Middle frontal gyrus (tissue), 1 donor: ENCODE results near the gene ATP6V1A.

Source experiments
- DNase-seq: peaks from one replicate; pipeline ENCODE4 v3.0.0-alpha.2; 2015; ENCODE audit warnings: low spot score; ENCODE audit errors: extremely low spot score

The ATP6V1A gene

GRCh38 chr3:113747283-113748046 lies 630 bp downstream of the ATP6V1A start:
- DNase-seq: no peak

DNA sequence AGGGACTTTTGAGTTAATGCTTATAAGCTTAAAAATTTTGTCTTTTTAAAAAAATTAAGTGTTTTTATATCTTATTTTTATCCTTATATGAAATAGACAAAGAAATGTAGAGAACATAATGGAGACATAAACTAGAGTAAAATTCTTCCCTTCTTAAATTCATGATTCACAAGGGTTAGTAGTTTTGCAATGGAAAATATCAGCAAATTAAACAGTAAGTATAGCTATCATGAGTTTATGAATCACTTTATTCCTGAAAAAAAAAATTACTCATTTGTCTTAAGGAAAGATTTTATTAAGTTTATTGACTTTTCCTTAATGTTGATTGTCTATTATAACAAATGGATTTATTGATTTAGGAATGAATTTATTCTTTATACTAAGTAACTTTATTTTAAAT lies 4.3 kb downstream of the ATP6V1A start:
- DNase-seq: no peak

DNA sequence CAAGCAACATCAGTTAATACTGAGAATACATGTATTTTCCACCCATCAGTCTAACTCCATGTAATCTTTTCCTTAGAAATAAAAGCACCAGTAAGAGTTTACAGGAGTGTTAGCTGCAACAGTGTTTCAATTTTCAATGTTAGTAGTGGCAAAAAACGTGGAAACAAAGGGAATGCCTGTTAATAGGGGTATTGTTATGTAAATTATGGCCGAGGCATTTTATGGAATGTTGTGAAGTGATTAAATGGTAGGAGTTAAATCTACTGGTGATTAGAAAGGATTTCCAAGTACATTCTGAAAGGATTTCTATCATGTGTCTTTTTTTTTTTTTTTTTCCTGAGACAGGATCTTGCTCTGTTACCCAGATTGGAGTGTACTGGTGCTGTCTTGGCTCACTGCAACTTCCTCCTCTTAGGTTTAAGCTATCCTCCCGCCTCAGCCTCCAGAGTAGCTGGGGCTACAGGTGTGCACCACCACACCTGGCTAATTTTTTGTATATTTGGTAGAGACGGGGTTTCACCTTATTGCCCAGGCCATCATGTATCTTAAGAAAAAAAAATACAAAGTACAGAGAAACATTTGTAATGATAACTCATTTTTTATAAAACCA lies 6.6 kb downstream of the ATP6V1A start:
- DNase-seq: no peak

DNA sequence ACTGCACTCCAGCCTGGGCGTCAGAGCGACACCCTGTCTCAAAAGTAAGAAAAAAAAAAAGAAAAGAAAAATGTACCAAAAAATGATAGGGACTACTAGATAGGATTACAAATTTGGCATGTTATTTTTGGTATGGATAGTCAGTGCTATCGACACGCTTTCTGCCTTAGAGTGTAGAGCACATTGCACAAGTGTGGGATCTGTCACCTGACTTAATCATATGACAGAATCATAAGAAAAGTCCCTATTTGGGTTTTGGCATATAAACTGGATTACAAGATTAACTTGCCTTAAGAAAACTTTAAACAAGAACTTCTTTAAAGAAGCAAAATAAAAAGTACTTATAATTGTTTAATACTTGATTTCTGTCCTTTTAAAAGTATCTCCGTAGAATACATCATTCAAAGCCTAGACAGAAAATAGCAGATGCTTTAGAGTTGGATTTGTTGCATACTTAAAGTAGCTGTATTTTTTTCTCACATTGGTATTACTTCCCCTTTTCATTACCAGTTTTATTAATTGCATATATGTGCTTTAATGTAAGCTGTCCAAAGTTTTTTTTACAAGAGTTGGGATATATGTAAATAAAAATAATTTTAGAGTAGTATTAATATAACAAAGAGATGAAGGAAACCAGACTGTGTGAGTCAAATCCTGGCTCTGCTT lies 7.8 kb downstream of the ATP6V1A start:
- no peak for DNase-seq

DNA sequence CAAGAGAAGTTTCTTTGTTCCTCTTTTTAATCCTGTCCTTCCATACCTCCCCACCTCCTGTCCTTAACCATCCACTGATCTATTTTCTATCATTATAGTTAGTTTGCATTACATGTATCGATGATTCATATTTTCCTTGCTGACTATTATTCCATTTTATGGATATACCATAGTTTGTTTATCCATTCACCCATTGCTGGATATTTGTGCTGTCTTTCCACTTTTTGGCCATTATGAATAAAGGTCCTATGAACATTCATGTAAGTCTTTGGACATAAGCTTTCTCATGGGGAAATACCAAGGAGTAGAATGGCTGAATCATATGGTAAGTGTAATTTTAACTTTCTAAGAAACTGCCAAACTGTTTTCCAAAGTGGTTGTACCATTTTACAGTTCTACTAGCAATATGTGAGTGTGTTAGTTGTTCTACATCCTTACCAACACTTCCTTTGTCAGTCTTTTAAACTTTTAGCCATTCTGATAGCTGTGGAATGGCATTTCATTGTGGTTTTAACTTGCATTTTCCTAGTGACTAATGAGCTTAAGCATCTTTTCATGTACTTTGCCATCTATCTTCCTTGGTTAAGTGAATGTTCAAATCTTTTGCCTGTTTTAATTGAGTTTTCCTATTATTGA lies 11.7 kb downstream of the ATP6V1A start:
- no peak for DNase-seq

GRCh38 chr3:113764698-113765097 lies 17.9 kb downstream of the ATP6V1A start:
- DNase-seq: no peak

DNA sequence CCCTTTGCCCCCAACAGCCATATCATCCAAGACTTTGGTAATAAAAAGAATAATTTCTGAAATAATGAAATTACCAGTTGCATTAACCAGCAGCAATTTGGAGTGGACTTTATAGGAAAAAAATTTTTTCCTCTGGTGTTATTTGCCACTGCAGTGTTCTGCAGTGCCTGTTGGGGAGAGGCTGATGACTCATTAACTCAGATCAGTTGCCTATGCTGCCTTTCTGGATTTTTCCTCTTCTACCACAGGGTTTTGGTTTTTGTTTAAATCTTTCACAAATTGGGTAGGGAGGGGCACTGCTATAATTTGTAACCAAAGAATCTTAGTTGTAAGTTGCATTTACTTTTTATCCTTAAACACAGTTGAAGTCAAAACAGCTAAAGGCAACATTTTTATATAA lies 22.7 kb downstream of the ATP6V1A start:
- DNase-seq: no peak

DNA sequence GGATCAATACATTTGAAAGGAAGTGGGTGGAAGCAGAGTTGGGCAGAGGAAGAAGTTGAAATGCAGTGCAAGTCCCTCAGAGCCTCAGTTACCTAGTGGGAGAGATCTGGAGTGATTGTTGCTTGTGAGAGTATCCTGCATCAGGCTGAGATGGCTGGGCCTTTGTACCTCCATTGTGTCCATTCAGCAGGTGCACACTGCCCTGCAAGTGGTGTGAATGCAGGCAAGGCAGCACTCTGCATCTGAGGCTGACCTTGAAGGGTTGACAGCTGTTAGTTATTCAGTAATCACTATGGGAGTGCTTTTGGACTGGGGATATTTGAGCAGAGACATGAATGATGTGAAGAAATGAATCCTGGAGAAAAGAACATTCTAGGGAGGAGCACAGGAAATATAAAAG lies 25.2 kb downstream of the ATP6V1A start:
- no peak for DNase-seq

- no peak for DNase-seq
These were observed 26.5 kb downstream of the ATP6V1A start for GRCh38 chr3:113773381-113773780.

DNA sequence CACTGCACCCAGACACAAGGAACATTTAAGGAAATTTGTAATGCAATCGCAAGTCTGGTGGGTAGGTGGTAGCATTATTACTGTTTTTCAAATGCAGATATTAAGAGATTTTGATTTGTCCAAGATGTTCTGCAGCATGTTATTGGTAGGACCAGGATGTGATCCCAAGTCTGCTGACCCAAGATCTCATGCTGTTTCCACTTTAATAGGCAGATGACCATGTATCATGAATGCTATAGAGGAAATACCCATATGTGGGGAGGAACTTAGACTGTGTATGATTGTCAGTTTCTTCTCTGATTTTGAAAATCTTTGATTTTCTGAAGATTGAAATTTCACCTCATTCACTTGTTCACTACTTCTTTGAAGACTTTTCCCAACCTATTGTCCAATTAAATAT lies 28.7 kb downstream of the ATP6V1A start:
- DNase-seq: no peak

- no peak for DNase-seq
These were observed 29.7 kb downstream of the ATP6V1A start for GRCh38 chr3:113776564-113776963.

DNA sequence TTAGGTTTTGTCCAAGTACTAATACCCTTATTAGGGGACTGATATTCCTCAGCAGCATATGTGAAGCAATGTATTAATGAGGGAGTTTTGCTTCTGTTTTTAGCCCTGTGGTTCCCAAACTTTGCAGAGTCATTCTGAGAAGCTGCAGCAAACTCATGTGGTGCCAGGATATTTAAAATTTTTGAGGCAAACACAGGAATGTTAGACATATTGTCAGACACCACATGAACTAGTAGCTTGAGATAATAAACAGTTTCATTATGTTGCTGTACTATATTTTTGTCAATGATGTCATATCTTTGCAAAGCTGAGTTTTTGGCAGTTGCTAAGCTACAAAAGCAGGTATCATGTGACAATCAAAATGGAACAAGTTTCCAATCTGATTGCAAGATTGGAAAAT lies 36.6 kb downstream of the ATP6V1A start:
- no peak for DNase-seq

- no peak for DNase-seq
These were observed 37.1 kb downstream of the ATP6V1A start for GRCh38 chr3:113783980-113784379.

GRCh38 chr3:113791381-113791780 lies 44.5 kb downstream of the ATP6V1A start:
- no peak for DNase-seq

DNA sequence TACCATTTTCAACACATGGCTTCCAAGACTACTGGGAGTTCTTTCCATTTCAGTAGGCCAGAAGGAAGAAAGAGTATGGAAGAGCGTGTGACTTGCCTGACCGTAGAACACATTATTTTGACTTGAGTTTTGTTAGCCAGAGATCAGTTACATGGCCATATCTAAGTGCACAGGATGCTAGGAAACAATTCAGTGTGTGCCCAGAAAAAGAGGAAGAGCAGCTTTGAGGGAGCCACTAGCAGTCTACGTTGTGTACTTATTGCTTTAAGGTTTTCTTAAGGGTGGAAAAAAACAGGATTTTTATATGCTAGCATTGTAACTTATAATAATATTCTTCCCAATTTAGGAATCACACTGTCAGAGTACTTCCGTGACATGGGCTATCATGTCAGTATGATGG lies 47.7 kb downstream of the ATP6V1A start:
- no peak for DNase-seq

GRCh38 chr3:113795693-113796092 lies 48.9 kb downstream of the ATP6V1A start:
- DNase-seq: no peak

- DNase-seq: no peak
These were observed 56.1 kb downstream of the ATP6V1A start for GRCh38 chr3:113802795-113803455.

DNA sequence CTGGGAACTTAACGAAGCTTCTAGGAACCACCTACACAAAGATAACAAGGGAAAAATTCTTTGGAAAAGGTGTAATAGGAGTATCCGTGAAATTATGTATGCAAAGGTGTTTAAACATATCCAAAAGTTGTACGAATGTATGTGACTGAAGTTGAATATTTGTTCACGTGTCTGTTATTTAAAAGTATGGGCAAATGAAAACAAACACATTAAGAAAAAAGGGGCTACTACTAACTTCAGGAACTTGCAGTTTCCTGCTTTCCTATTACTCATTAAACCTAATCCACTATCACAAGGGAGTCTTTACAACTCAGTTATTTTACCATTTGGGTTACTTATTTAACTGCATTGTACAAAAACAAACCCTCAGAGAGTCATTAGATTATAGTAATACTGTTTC lies 57.8 kb downstream of the ATP6V1A start:
- DNase-seq: no peak

DNA sequence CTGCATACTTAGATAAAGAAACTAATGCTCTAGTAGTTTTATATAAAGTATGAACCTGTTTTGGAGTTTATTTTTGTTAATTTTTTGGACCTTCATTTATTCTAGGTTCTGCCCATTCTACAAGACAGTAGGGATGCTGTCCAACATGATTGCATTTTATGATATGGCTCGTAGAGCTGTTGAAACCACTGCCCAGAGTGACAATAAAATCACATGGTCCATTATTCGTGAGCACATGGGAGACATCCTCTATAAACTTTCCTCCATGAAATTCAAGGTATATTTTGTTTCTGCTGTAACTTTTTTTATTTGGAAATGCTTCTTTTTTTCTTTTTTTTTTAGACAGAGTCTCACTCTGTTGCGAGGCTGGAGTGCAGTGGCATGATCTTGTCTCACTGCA lies 58.4 kb downstream of the ATP6V1A start:
- DNase-seq: no peak

DNA sequence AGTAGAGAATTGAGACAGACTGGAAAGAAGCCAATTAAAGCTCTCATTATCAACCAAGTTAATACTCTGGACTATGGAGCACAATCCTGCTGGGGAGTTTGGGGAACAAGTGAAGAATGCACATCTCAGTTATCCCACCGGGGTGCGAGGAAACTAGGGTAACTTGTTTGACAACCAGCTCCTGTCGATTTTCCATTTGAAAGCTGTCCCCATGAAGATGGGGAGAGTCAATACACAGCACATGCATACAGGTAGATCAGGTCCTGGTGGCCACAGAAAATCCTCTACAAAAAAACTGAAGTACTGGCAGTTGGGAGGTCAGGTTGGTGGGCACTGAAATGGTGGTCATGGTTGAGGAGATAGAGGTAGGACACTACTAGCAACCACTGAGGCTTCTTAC lies 66.0 kb downstream of the ATP6V1A start:
- DNase-seq: no peak

GRCh38 chr3:113819866-113820265 lies 73.0 kb downstream of the ATP6V1A start:
- no peak for DNase-seq

DNA sequence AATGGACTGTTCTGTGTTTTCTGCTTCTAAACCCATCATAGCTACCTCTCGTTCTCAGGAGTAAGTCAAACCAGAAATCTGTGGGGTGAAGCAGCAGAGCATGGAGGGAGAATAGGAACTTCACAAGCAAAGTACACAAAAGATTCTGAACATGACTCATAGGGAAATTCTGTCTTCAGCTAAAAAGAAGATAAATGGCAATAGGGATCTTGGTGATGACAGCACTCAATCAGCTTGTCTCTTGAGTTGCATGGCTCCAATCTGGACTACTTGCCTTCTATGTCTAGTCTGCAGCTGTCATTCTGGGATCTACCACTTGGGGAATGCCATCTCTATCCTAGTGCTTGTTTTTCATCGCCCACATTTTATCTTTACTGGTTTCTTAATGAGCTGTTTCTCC lies 78.3 kb downstream of the ATP6V1A start:
- no peak for DNase-seq
